Stimulated activated CD8-positive, alpha-beta memory T cell treated with anti-CD3 and anti-CD28 coated beads, Interleukin-15, amount 100 ng/mL, for 48 hours (primary cell): ENCODE data around the gene MEF2D.

Experiments used
- DNase-seq, 2 donors: peaks; one replicate each; pipeline ENCODE4 v3.0.0-alpha.2; 2020; ENCODE audit warnings: low read depth in 2 of 2

MEF2D gene

DNA sequence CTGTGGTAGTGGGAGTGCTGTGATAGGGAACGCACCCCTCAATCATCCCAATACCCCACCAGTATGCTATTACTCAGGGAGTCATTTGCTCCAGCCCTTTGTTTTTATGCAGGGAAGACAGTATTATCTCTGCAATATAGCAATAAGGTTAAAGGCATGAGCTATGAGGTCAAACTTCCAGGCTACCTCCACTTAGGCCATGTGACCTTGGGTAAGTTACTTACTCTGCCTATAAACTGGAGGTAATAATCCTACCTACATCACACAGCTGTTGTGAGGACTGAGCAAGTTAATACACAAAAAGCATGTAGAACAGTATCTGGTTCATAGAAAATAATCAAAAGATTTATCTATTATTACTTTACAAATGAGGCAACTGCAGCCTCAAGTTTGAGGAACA lies 30.1 kb downstream of the MEF2D start:
- no peak for DNase-seq

DNA sequence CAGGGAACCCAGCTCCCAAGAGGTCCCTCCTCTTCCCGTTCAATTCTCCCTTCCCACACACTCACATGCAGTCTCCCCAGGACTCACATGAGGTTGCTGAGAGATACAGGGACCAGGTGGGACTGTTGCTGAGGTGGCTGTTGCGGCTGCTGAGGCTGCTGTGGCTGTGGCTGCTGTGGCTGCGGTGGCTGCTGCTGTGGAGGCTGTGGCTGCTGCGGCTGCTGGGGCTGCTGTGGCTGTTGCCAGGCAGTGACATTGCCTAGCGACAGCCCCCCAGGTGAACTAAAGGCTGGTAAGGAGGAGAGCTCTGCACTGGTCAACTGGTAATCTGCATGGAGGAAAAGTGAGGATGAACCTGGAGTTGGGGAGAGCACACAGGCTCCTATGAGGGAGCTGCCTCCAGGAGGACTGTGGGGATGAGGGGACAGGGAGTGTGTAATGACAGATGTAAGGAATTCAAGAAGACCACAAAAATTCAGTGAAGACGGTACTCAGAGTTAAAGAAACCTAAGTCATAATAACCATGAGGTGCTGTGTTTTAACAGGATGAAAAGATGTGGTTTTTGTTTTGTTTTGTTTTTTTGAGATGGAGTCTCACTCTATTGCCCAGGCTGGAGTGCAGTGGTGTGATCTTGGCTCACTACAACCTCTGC lies 31.8 kb downstream of the MEF2D start:
- no peak for DNase-seq

DNA sequence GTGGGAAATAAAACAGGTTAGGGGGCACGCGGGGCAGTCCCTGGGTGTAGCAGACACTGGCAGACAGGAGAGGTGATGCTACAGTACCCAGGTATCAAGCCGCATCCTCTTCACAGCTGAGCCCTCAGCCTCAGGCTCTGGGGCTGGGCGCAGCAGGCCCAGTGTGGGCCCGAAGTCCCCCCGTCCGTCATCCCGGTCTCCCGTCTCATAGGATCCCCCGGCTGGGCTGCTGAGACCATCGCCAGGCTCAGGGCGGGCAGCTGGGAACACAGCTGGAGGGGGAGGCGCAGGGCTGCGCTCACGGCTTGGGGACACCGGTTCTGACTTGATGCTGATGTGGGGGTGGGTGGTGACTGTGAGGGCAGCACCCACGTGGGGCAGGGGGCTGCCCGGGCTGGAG lies 32.7 kb downstream of the MEF2D start:
- no peak for DNase-seq

- DNase-seq: no peak
Observed at GRCh38 chr1:156467385-156467784, 33.2 kb downstream of the MEF2D start.

DNA sequence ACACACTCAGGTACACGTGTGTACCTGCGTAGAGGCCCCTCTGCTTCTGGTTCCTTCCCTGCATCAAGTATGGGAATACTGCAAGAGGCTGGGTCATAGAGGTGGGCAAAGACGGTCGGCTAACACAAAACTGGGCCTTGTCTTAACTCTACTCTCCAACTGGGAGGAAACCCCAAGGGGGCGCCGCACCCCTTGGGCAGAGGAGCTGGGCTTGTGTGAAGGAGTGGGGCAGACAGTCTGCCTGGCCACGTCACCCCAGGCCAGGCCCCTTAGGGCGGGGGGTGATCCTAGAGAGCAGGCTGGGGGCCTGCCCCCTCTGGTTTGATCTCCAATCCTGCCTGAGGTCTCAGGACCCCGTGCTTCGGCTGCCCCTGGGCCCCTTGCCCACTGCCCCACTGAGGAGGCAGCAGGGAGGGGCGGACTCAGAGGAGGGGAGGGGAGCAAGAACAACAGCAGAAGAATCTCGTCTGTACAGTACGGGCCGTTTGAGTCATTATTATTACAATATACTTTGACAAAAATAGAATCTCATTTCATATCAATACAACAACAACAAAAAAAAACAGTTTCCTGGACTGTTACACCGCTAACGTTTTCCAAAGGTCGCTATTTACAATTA lies 34.7 kb downstream of the MEF2D start:
- DNase-seq: no peak

DNA sequence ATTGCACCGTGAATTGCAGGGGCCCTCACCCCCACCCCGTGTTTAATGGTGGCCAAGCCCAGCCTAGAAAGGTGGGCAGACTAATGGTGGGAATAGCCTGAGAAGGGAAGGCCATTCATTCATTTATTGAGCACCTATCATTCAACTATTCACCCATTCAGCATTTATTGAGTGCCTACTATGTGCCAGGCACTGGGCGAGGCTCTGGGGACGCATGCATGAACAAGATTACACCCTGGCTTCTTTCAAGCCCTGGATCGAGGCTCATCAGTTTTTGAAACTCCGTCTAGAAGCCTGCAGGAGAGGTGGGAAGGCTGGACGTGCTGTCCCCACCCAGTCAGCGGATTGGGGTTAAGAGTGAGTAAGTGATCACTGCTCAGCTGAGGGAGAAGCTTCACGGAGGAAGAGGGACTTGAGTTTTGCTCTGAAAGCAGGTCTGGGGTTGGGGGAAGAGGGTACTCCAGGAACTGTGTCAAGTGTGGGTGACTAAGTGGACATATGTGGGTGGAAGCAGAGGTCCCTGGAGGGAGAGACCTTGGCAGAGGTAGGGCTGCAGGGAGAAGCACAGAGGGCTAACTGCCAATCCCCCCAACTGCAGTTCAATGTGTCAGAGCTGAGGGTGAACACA lies 35.6 kb downstream of the MEF2D start:
- DNase-seq: no peak

GRCh38 chr1:156464335-156464734 lies 36.2 kb downstream of the MEF2D start:
- no peak for DNase-seq

- DNase-seq: no peak
Observed at GRCh38 chr1:156463874-156464273, 36.7 kb downstream of the MEF2D start.

DNA sequence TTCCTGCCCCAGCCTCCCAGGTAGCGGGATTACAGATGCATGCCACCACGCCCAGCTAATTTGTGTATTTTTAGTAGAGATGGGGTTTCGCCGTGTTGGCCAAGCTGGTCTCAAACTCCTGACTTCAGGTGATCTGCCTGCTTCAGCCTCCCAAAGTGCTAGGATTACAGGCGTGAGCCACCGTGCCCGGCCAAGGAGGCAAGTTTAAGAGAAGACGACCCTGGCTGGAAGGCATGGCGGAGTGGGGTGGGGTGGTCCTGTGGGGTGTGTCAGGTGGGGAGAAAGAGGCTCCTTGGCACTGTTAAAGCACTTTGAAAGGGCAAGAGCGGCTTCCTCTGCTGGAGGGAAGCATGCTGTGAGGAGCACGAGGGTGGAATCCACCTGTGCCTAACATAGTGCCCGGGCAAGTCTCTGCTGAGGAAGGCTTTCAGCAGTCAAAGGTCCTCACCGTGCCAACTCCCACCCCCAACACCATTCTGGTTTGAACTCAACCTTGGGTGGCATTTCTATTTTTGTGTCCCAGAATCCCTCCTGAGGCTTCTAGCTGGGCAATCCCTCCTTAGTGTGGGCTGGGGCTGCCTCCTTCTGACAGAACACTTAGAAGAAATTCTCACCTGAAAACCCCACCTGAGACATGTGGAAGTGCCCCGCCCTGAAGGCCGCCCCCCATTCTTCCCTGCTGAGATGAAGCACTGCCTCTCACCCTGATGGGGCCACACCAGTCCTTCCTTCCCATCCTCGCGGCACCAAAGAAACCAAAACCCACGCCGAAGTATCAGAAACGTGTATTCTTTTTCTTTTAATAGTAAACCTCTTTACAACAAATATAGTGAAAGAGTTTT lies 37.4 kb downstream of the MEF2D start:
- no peak for DNase-seq

GRCh38 chr1:156461781-156462647 lies 38.6 kb downstream of the MEF2D start:
- no peak for DNase-seq

DNA sequence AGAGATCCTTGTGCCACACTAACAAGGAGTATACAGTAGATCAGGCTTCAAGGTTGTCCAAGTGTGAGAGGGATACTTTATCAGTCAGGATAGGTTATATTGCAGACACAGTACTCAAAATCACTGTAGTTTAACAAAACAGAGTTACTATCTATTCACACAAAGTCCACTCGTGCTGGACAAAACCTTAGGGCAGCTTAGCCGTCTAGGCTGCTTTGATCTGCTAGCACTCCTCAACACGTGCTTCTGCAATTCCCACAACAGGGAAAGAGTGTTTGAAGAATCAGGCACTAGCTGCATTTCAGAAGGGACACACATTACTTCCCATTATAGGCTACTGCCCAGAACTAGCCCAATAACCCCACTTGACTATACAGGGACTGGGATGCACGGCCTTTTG lies 39.5 kb downstream of the MEF2D start:
- DNase-seq: no peak

GRCh38 chr1:156460525-156460924 lies 40.0 kb downstream of the MEF2D start:
- DNase-seq: no peak

DNA sequence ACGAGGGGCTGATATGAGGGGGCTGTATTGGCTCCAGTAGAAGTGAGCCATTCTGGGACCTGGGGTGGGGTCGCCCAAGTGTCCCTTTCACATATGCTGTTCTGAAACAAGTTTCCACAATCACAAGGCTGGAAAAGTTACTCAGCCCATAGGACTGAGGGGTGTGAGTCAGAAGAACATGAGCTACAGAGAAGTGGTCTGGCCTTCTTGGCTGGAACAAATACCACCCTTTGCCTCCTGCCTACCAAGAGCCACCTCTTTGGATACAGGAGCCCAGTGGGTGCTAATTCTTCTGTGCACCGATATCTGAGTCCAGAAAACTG lies 42.4 kb downstream of the MEF2D start:
- no peak for DNase-seq

- peak; percentile 93 to 96 for DNase-seq
Observed at GRCh38 chr1:156456625-156457465, 43.7 kb downstream of the MEF2D start.

DNA sequence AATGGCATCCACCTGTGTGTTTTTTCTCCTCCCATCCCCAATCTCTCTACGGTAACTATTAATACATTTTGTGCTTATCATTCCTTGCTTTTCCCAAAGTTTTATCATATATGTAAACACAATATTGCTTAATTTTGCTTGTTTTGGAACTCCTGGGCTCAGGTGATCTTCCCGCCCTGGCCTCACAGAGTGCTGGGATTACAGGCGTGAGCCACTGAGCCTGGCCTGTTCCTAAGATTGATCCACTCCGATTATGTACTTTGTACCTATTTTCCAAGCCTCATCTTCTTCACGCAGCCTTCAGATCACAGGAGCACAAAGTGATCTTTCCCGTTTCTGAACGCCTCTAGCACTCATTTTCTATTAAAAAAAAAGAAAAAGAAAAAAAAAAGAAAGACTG lies 45.2 kb downstream of the MEF2D start:
- no peak for DNase-seq

GRCh38 chr1:156452907-156453306 lies 47.7 kb downstream of the MEF2D start:
- DNase-seq: no peak

GRCh38 chr1:156451505-156452160 lies 48.9 kb downstream of the MEF2D start:
- no peak for DNase-seq

DNA sequence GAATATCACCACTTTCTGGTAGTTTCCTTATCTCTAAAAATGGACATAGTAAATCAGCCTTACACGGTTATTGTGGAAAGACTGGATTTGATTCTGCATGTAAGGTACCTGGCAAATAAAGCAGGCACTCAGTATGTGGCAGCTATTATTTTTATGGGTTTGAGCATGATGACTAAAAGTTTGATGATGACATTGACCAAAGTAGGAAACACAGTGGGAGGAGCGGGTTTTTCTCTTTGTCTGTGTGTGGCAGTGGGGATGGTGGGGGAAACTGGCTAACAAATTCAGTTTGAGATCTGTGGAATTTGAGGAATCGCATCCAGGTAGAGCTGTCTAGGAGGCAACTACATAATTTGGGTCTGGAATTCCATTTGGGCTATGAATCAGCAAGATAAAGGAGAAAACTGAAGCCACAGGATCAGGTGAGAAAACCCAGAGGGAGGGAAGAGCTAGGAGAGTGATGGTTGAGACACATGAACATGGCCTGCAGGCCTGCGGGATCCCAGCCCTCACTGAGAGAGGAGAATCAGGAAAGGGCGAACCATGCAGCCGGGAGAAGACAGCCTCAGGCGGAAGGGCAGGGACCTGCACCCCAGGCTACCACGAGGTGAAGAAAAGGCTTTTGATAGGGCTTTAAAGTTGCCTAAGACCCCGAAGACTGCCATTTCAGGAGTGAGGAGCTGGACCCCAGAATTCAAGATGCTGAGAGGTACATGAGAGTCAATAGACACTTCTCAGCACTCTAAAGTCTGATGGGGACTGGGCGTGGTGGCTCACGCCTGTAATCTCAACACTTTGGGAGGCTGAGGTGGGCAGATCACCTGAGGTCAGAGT lies 52.2 kb downstream of the MEF2D start:
- no peak for DNase-seq

DNA sequence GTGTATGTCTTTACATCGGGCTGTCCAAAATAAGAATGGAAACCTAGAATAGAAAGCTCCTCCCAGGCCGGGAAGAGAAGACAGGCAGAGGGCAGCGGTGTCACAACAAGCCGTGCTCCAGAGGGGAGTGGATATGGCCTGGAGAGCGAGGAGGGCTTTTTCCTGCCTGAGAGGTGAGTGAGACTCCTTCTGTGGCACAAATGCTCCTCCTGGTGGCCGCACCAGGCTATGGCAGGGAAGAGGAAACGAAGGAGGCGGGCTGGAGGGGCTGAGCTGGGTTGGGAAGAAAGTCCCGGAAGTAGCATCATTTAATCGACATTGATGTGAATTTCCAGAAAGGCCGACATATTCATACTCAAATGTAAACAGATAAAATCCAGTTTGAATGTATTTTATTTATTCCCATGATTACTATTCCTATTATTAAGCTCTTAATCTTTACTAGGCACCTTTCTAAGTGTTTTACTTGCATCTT lies 54.7 kb downstream of the MEF2D start:
- peak; percentile 66 to 69 for DNase-seq
